ENCODE measurements around the gene WNT6. TPM values are rescaled to one million over a fixed set of nuclear protein-coding genes. Genes with fewer than 3 reads are reported as not detected.

WNT6 gene
- total and polyA plus RNA-seq, 2 of the 8 experiments (the other 6 are each of a cell fraction or from before 2014, with no cell fraction given): not detected

- CTCF ChIA-PET (ENCODE audit: partially characterized antibody): interaction anchor here (0.8 to 9.3 kb wide), 7 partner anchors 14 to 93 kb away, joined by 3 to 66 read pairs (median 4); partner anchors contain the start of gene WNT10A
- peaks cover 9% of the 10 kb centered on the region; the same call in 1 of the 2 replicates for H3K23me2 ChIP-seq (ENCODE audit: low read depth, low read length)
- H4K5ac ChIP-seq (ENCODE audit: insufficient read length, low read depth, low read length): peak overlapping the region; percentile 84
- peaks cover 0 to 4% (median 1%) of the 10 kb centered on the region in 4 experiments; a peak in 2 of 7 replicates for H3K4me1 ChIP-seq (replicated peaks in 1 of 4; ENCODE audit: control insufficient read depth in 3 of 4, insufficient read depth in 4 of 4, low read length in 3 of 4)
- H3K27me3 ChIP-seq (replicated peaks in 1 of 4; ENCODE audit: control insufficient read depth in 3 of 4, extremely low read depth in 1 of 4, insufficient read depth in 3 of 4, low read length in 3 of 4): peaks cover 2 to 28% (median 17%) of the 10 kb centered on the region in 4 experiments; a peak in 6 of 7 replicates
- peak overlapping the region; percentile 49 for H3K56ac ChIP-seq (replicated peaks; ENCODE audit: insufficient read length, low read depth, low read length)
- peak overlapping the region; percentile 76 for H4K8ac ChIP-seq (ENCODE audit: extremely low read depth, insufficient read depth, low read length)
- peak overlapping the region; percentile 41 for H4K91ac ChIP-seq (replicated peaks; ENCODE audit: insufficient read length, low read length)
- H3K79me1 ChIP-seq (ENCODE audit: low read depth, low read length): no peaks in the 10 kb centered on the region
- peak; percentile 89 to 96 for DNase-seq (ENCODE audit: low read depth in 1 of 2, low spot score in 2 of 2)
- H3K79me2 ChIP-seq (ENCODE audit: control insufficient read depth in 1 of 2, insufficient read depth in 2 of 2, low read length in 2 of 2): no peaks in the 10 kb centered on the region
- H2BK15ac ChIP-seq (ENCODE audit: low read length): no peak overlapping the region
- H3K14ac ChIP-seq (ENCODE audit: insufficient read length): no peak overlapping the region
- FAIRE-seq: peak; percentile 48
- peak overlapping the region; percentile 72 for H2AFZ ChIP-seq (ENCODE audit: low read length)
- H2BK120ac ChIP-seq (replicated peaks; ENCODE audit: low read depth, low read length): peak overlapping the region; percentile 79
- peak overlapping the region; percentile 90 for H2BK5ac ChIP-seq (ENCODE audit: low read depth, low read length)
- H2BK12ac ChIP-seq (ENCODE audit: low read depth, low read length): peak overlapping the region; percentile 77; the same call in 1 of the 2 replicates
- WGBS, 2 experiments (ENCODE audit: extremely low coverage in 1 of 2, insufficient coverage in 1 of 2, insufficient read length in 1 of 2, insufficient replicate concordance in 2 of 2, low coverage in 1 of 2, low lambda C conversion rate in 2 of 2, missing lambda C conversion rate in 1 of 2): 8% methylated on average over 51 of the region's 58 CpGs; no CpG with 5 or more reads in 1 of the 2 experiments
- no peak overlapping the region for H3K4ac ChIP-seq (replicated peaks; ENCODE audit: insufficient read length, low read depth, low read length)
- no peak overlapping the region for H3K23ac ChIP-seq (ENCODE audit: insufficient read length)
- H3K4me3 ChIP-seq (ENCODE audit: extremely low read depth in 1 of 4, insufficient read depth in 2 of 4, low read depth in 3 of 4, low read length in 4 of 4): peak overlapping the region; percentile 75 to 90 (median 82)
- no peak overlapping the region for H2AK5ac ChIP-seq (ENCODE audit: low read depth, low read length)
- peak overlapping the region; percentile 73; the same call in 1 of the 2 replicates for H3K27ac ChIP-seq (ENCODE audit: low read depth, low read length)
- peak overlapping the region in 3 of 4 experiments; percentile 80 to 85 (median 81); a peak in 6 of 7 replicates for H3K9ac ChIP-seq (replicated peaks in 1 of 4; ENCODE audit: extremely low read depth in 1 of 4, low read depth in 3 of 4, low read length in 3 of 4)
- POLR2A ChIA-PET (ENCODE audit: partially characterized antibody): interaction anchor here (0.7 to 1.3 kb wide), 12 partner anchors 10 to 54 kb away, joined by 3 to 10 read pairs (median 3); no protein-coding TSS in a partner anchor
- H3K9me3 ChIP-seq (ENCODE audit: insufficient read depth in 2 of 2, low read depth in 1 of 2, low read length in 1 of 2): no peaks in the 10 kb centered on the region
- no peaks in the 10 kb centered on the region for H3K36me3 ChIP-seq (ENCODE audit: control insufficient read depth in 2 of 4, insufficient read depth in 4 of 4, low read length in 3 of 4)
- H3K4me2 ChIP-seq (ENCODE audit: insufficient read depth in 1 of 2, low read depth in 2 of 2, low read length in 2 of 2): peak overlapping the region; percentile 57 to 71
- H4K20me1 ChIP-seq (replicated peaks in 1 of 2; ENCODE audit: control insufficient read depth in 1 of 2, insufficient read depth in 2 of 2, low read length in 2 of 2): no peaks in the 10 kb centered on the region
- no peak overlapping the region for H2BK20ac ChIP-seq (ENCODE audit: low read length)
- H3K18ac ChIP-seq (ENCODE audit: extremely low read depth, low read length): peak overlapping the region; percentile 97
- TF ChIP-seq SIRT6 (IDR thresholded peaks at IDR 0.05; ENCODE audit: low read length): no peak
- TF ChIP-seq CREB1 (IDR thresholded peaks at IDR 0.05): peak; percentile 85
- peak; percentile 77; the same call in 1 of the 2 replicates for TF ChIP-seq GABPA (IDR thresholded peaks at IDR 0.05; ENCODE audit: borderline replicate concordance, insufficient read depth, low read length)
- peak; percentile 36; the same call in 1 of the 2 replicates for TF ChIP-seq SP1 (IDR thresholded peaks at IDR 0.05; ENCODE audit: low read depth, low read length)
- TF ChIP-seq SP2 (IDR thresholded peaks at IDR 0.05; ENCODE audit: low read length): no peak; the same call in 1 of the 2 replicates
- no peak for TF ChIP-seq RNF2 (IDR thresholded peaks at IDR 0.05; ENCODE audit: borderline replicate concordance, low read depth, low read length, missing control alignments, poor library complexity, severe bottlenecking)
- no peak for TF ChIP-seq SUZ12 (IDR thresholded peaks at IDR 0.05; ENCODE audit: low read length)
- TF ChIP-seq NANOG (IDR thresholded peaks at IDR 0.05; ENCODE audit: insufficient read depth, low read depth, low read length, poor library complexity, severe bottlenecking): no peak
- TF ChIP-seq BCL11A (IDR thresholded peaks at IDR 0.05; ENCODE audit: low read depth in 2 of 2, low read length in 2 of 2): no peak
- no peak for TF ChIP-seq JUN (IDR thresholded peaks at IDR 0.05; ENCODE audit: low read depth, low read length)
Measured at GRCh38 chr2:218908721-218909619, 49.4 kb downstream of the WNT6 start.
